ENCODE measurements around the gene AZIN2. TPM values are rescaled to one million over a fixed set of nuclear protein-coding genes. Genes with fewer than 3 reads are reported as not detected.

Gene AZIN2
- total RNA-seq, 2 experiments from 2014 or later = 3.9 to 4.5 TPM

GRCh38 chr1:33140153-33141149, 59.5 kb downstream of the AZIN2 start:
- H3K9me3 Mint-ChIP-seq = no peaks in the 10 kb centered on the region
- POLR2A ChIA-PET = interaction anchor here (1.2 kb wide), 2 partner anchors 10 to 13 kb away, joined by 3 to 5 read pairs; no protein-coding TSS in a partner anchor

GRCh38 chr1:33141216-33141615, 60.3 kb downstream of the AZIN2 start:
- Mint-ChIP-seq H3K27ac (no peak overlapping the region), H3K27me3 (no peaks in the 10 kb centered on the region)
- DNase-seq = no peak

More at GRCh38 chr1:33140153-33141149, 59.5 kb downstream of the AZIN2 start:
- DNase-seq = no peak
- H3K4me1 Mint-ChIP-seq = peaks cover 13% of the 10 kb centered on the region
- CTCF ChIA-PET = interaction anchor here (3.3 kb wide), 1 partner anchor 14 kb away, joined by 15 read pairs; no protein-coding TSS in a partner anchor
- H3K36me3 Mint-ChIP-seq (ENCODE audit: low read depth) = no peaks in the 10 kb centered on the region
- H3K27ac Mint-ChIP-seq = no peak overlapping the region
- no peaks in the 10 kb centered on the region for H3K27me3 Mint-ChIP-seq
- H3K4me3 Mint-ChIP-seq = no peak overlapping the region

DNA sequence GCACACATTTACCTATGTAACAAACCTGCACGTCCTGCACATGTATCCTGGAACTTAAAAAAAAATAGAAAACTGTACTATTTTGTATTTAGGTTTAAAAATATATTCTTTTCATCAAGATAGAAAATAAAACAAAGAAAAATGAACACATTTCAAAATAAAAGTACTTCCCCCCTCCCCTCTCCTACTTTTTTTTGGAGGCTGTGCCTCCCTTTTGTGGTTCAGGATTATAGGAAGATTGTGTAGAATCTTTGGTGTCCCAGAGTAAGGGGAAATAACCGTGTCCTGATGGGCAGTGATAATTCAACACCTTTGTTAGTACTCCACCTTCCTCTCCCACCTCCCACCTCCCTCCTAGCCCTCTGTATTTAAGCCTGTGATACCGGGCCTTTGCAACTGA, 60.8 kb downstream of the AZIN2 start:
- ChIA-PET POLR2A (no interaction called here), CTCF (interaction anchor here (3.3 kb wide), 1 partner anchor 15 kb away, joined by 15 read pairs; no protein-coding TSS in a partner anchor)
- no peak for DNase-seq
- no peak overlapping the region for H3K4me3 Mint-ChIP-seq
- H3K9me3 Mint-ChIP-seq = no peaks in the 10 kb centered on the region
- no peak overlapping the region for H3K27ac Mint-ChIP-seq
- H3K36me3 Mint-ChIP-seq (ENCODE audit: low read depth) = peaks cover 3% of the 10 kb centered on the region
- H3K4me1 Mint-ChIP-seq = peaks cover 10% of the 10 kb centered on the region
- H3K27me3 Mint-ChIP-seq = no peaks in the 10 kb centered on the region

More at GRCh38 chr1:33141216-33141615, 60.3 kb downstream of the AZIN2 start:
- H3K4me3 Mint-ChIP-seq = no peak overlapping the region
- no peaks in the 10 kb centered on the region for H3K9me3 Mint-ChIP-seq
- CTCF ChIA-PET = interaction anchor here (3.3 kb wide), 1 partner anchor 14 kb away, joined by 15 read pairs; no protein-coding TSS in a partner anchor
- POLR2A ChIA-PET = no interaction called here
- peaks cover 11% of the 10 kb centered on the region for H3K4me1 Mint-ChIP-seq
- no peaks in the 10 kb centered on the region for H3K36me3 Mint-ChIP-seq (ENCODE audit: low read depth)

GRCh38 chr1:33142483-33143064, 61.6 kb downstream of the AZIN2 start:
- Mint-ChIP-seq H3K4me1 (peaks cover 10% of the 10 kb centered on the region), H3K9me3 (no peaks in the 10 kb centered on the region), H3K4me3 (no peak overlapping the region), H3K27ac (no peak overlapping the region), H3K27me3 (no peaks in the 10 kb centered on the region), H3K36me3 (ENCODE audit: low read depth) (peaks cover 3% of the 10 kb centered on the region)
- ChIA-PET CTCF (interaction anchor here (3.3 kb wide), 1 partner anchor 16 kb away, joined by 15 read pairs; no protein-coding TSS in a partner anchor), POLR2A (interaction anchor here (0.6 kb wide), 1 partner anchor 32 kb away, joined by 3 read pairs; no protein-coding TSS in a partner anchor)
- no peak for DNase-seq

DNA sequence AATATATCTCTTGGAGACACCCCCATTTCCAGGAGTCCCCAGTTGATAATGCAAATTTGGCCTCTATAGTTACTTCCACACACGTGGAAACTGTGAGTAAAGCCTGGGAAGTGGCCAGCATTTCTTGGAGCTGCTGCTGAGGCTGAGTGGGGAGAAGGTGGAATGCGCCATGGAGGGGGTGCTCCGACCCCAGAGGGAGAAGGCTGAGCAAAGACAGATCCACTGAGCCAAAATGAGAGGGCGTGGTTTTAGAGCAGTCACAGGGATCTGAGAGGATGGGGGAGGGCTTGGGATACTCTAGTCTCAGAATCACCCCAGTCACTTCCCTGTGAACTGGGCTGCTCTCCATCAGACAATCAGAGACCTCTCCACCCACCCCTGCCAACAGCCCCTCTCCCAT, 62.2 kb downstream of the AZIN2 start:
- DNase-seq = no peak
- Mint-ChIP-seq H3K27me3 (no peaks in the 10 kb centered on the region), H3K4me1 (peaks cover 10% of the 10 kb centered on the region), H3K36me3 (ENCODE audit: low read depth) (peaks cover 3% of the 10 kb centered on the region), H3K27ac (no peak overlapping the region), H3K9me3 (no peaks in the 10 kb centered on the region), H3K4me3 (no peak overlapping the region)
- POLR2A ChIA-PET = no interaction called here
- CTCF ChIA-PET = interaction anchor here (3.1 kb wide), 1 partner anchor 16 kb away, joined by 10 read pairs; no protein-coding TSS in a partner anchor

DNA sequence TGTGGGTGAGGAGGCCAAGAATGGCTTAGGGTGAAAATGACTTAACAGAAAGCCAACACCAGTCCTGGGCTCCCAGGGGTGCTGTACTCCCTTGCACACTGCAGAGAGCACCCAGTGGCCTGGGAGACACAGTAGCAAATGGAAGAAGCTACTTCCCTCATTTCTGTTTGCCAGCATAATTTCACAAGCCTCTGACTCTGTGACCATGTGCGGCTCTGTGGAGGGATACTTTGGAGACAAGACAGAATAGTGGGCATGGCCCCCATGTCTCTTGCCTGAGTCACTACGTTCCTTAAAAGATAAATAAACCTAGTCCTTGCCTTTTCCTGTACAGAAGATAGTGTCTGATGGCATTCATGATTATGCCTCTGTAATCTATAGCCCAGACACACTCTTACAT, 62.7 kb downstream of the AZIN2 start:
- H3K36me3 Mint-ChIP-seq (ENCODE audit: low read depth) = peaks cover 3% of the 10 kb centered on the region
- H3K27ac Mint-ChIP-seq = no peak overlapping the region
- no peaks in the 10 kb centered on the region for H3K9me3 Mint-ChIP-seq
- no peak overlapping the region for H3K4me3 Mint-ChIP-seq
- POLR2A ChIA-PET = no interaction called here
- DNase-seq = no peak
- no peaks in the 10 kb centered on the region for H3K27me3 Mint-ChIP-seq
- CTCF ChIA-PET = interaction anchor here (3.1 kb wide), 1 partner anchor 16 kb away, joined by 10 read pairs; no protein-coding TSS in a partner anchor
- peaks cover 10% of the 10 kb centered on the region for H3K4me1 Mint-ChIP-seq

GRCh38 chr1:33146003-33146402, 65.0 kb downstream of the AZIN2 start:
- H3K4me3 Mint-ChIP-seq = no peak overlapping the region
- ChIA-PET CTCF (interaction anchor here (0.6 to 3.1 kb wide), 2 partner anchors 19 to 1223 kb away, joined by 3 to 10 read pairs; no protein-coding TSS in a partner anchor), POLR2A (no interaction called here)
- H3K36me3 Mint-ChIP-seq (ENCODE audit: low read depth) = peaks cover 3% of the 10 kb centered on the region
- no peak for DNase-seq
- H3K27ac Mint-ChIP-seq = no peak overlapping the region
- no peaks in the 10 kb centered on the region for H3K27me3 Mint-ChIP-seq
- no peaks in the 10 kb centered on the region for H3K9me3 Mint-ChIP-seq
- H3K4me1 Mint-ChIP-seq = peaks cover 4% of the 10 kb centered on the region

GRCh38 chr1:33147275-33147996, 66.5 kb downstream of the AZIN2 start:
- Mint-ChIP-seq H3K9me3 (no peaks in the 10 kb centered on the region), H3K36me3 (ENCODE audit: low read depth) (peaks cover 3% of the 10 kb centered on the region), H3K4me3 (no peak overlapping the region), H3K27me3 (no peaks in the 10 kb centered on the region), H3K4me1 (no peaks in the 10 kb centered on the region), H3K27ac (no peak overlapping the region)
- no peak for DNase-seq
- CTCF ChIA-PET = interaction anchor here (0.6 to 1.1 kb wide), 7 partner anchors 9 to 148 kb away, joined by 3 to 6 read pairs (median 4); no protein-coding TSS in a partner anchor
- POLR2A ChIA-PET = interaction anchor here (1.1 kb wide), 1 partner anchor 20 kb away, joined by 3 read pairs; no protein-coding TSS in a partner anchor

- no peak for DNase-seq
- Mint-ChIP-seq H3K36me3 (ENCODE audit: low read depth) (peaks cover 3% of the 10 kb centered on the region), H3K9me3 (no peaks in the 10 kb centered on the region), H3K27me3 (no peaks in the 10 kb centered on the region), H3K27ac (no peak overlapping the region), H3K4me3 (no peak overlapping the region), H3K4me1 (no peaks in the 10 kb centered on the region)
- CTCF ChIA-PET = interaction anchor here (0.6 to 1.1 kb wide), 5 partner anchors 10 to 102 kb away, joined by 3 to 6 read pairs (median 4); no protein-coding TSS in a partner anchor
- POLR2A ChIA-PET = interaction anchor here (1.1 kb wide), 1 partner anchor 21 kb away, joined by 3 read pairs; no protein-coding TSS in a partner anchor
Observed at GRCh38 chr1:33147997-33148314, 67.0 kb downstream of the AZIN2 start.

DNA sequence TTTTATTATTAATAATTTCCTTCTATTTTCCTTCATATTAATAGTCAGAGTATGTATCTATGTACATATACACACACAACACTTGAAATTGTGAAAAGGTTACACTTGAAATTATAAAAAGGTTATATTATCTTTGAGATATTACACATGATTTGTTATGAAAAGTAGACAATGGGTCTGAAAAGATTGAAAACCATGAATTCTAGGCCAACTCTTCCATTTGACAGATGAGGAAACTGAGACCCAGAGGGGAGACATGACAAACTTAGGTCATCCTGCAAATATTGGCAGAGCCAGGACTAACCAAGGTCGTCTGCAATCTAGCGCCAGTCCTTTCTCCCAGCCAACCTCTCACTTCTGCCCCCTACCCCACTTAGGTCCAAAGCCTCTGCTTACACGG, 67.7 kb downstream of the AZIN2 start:
- Mint-ChIP-seq H3K27ac (no peak overlapping the region), H3K4me3 (no peak overlapping the region), H3K27me3 (no peaks in the 10 kb centered on the region), H3K9me3 (no peaks in the 10 kb centered on the region), H3K36me3 (ENCODE audit: low read depth) (peaks cover 3% of the 10 kb centered on the region), H3K4me1 (no peaks in the 10 kb centered on the region)
- ChIA-PET POLR2A (interaction anchor here (1.1 kb wide), 1 partner anchor 22 kb away, joined by 3 read pairs; no protein-coding TSS in a partner anchor), CTCF (interaction anchor here (0.9 to 1.1 kb wide), 3 partner anchors 10 to 35 kb away, joined by 3 to 4 read pairs (median 4); no protein-coding TSS in a partner anchor)
- no peak for DNase-seq

DNA sequence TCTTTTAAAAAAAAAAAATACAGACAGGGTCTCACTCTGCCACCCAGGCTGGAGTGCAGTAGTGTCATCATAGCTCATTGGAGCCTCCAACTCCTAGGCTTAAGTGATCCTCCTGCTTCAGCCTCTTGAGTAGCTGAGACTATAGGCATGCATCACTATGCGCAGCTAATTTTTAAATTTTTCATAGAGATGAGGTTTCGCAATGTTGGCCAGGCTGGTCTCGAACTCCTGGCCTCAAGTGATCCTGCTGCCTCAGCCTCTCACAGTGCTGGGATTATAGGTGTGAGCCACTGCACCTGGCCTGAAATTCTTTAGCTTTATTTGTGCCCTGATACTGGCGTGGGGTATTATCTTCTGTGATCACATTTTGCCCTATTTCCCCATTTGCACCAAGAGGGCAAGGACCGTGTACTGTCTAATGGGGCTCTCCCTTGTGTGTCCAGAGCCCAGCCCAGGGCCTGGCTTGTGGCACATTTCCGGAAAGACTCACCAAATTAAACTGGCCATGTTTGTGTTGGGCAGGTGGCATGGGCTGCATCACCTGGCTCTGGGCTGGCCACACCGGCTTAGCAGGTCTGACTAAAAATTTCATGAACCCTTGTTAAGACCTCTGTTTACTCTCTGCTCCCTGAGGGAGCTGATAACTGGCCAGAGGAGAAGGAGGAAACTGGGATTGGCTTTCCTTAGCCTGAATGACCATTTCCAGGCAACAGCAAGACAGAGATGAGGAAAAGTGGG, 68.7 kb downstream of the AZIN2 start:
- CTCF ChIA-PET = interaction anchor here (0.6 kb wide), 1 partner anchor 629 kb away, joined by 3 read pairs; no protein-coding TSS in a partner anchor
- POLR2A ChIA-PET = interaction anchor here (1.7 kb wide), 1 partner anchor 15 kb away, joined by 4 read pairs; no protein-coding TSS in a partner anchor
- Mint-ChIP-seq H3K9me3 (no peaks in the 10 kb centered on the region), H3K4me3 (no peak overlapping the region), H3K27me3 (no peaks in the 10 kb centered on the region), H3K27ac (no peak overlapping the region), H3K36me3 (ENCODE audit: low read depth) (peaks cover 7% of the 10 kb centered on the region), H3K4me1 (no peaks in the 10 kb centered on the region)
- no peak for DNase-seq
